Measurements from ENCODE around the gene CNTNAP2.

The CNTNAP2 gene

GRCh38 chr7:146499970-146500369 lies 383.4 kb downstream of the CNTNAP2 start:
- H3K9me3 ChIP-seq (ENCODE audit: control insufficient read depth, insufficient read depth, low read depth, low read length) = no peaks in the 10 kb centered on the region
- TF ChIP-seq ATF2 (tag by site-specific recombination; IDR thresholded peaks at IDR 0.05; ENCODE audit: low read depth) (peak; percentile 53; the same call in 1 of the 2 replicates), SP7 (tag by site-specific recombination; IDR thresholded peaks at IDR 0.05) (no peak), MEIS1 (CRISPR knock-in tag; IDR thresholded peaks at IDR 0.05; ENCODE audit: borderline replicate concordance) (no peak), SETDB1 (IDR thresholded peaks at IDR 0.05; ENCODE audit: insufficient read length, low read length) (no peak), ZNF404 (tag by site-specific recombination; IDR thresholded peaks at IDR 0.05) (no peak), ZNF266 (tag by site-specific recombination; IDR thresholded peaks at IDR 0.05; ENCODE audit: low read depth) (no peak)

GRCh38 chr7:146503844-146504243 lies 387.2 kb downstream of the CNTNAP2 start:
- no peaks in the 10 kb centered on the region for H3K36me3 ChIP-seq (ENCODE audit: control insufficient read depth in 2 of 2, insufficient read depth in 1 of 2, low read length in 2 of 2)
- H3K4me3 ChIP-seq (ENCODE audit: low read depth, low read length) = no peak overlapping the region
- no peak overlapping the region for H3K27ac ChIP-seq (ENCODE audit: extremely low read depth, low read depth, low read length)
- TF ChIP-seq TRIM28 (IDR thresholded peaks at IDR 0.05; ENCODE audit: borderline replicate concordance, low read length) (peak; percentile 99; the same call in 1 of the 2 replicates), ZNF626 (tag by site-specific recombination; IDR thresholded peaks at IDR 0.05) (no peak), FEZF1 (tag by site-specific recombination; IDR thresholded peaks at IDR 0.05) (no peak), ZNF202 (tag by site-specific recombination; IDR thresholded peaks at IDR 0.05; ENCODE audit: borderline replicate concordance) (no peak), ZNF701 (tag by site-specific recombination; IDR thresholded peaks at IDR 0.05) (no peak), WT1 (tag by site-specific recombination; IDR thresholded peaks at IDR 0.05) (no peak), ZNF549 (tag by site-specific recombination; IDR thresholded peaks at IDR 0.05) (no peak), ZNF843 (tag by site-specific recombination; IDR thresholded peaks at IDR 0.05) (no peak), ZNF214 (tag by site-specific recombination; IDR thresholded peaks at IDR 0.05; ENCODE audit: borderline replicate concordance) (no peak), ZNF26 (tag by site-specific recombination; IDR thresholded peaks at IDR 0.05) (no peak), SETDB1 (IDR thresholded peaks at IDR 0.05; ENCODE audit: insufficient read length, low read length) (peak; percentile 70), PRDM10 (tag by site-specific recombination; IDR thresholded peaks at IDR 0.05) (no peak)
- ChIA-PET CTCF (no interaction called here), POLR2A (no interaction called here)
- no peaks in the 10 kb centered on the region for H3K9me3 ChIP-seq (ENCODE audit: control insufficient read depth, insufficient read depth, low read depth, low read length)
- H3K4me1 ChIP-seq (ENCODE audit: control insufficient read depth, insufficient read depth, low read length) = no peaks in the 10 kb centered on the region

More at GRCh38 chr7:146499970-146500369, 383.4 kb downstream of the CNTNAP2 start:
- H3K27ac ChIP-seq (ENCODE audit: extremely low read depth, low read depth, low read length) = no peak overlapping the region
- no peaks in the 10 kb centered on the region for H3K36me3 ChIP-seq (ENCODE audit: control insufficient read depth in 2 of 2, insufficient read depth in 1 of 2, low read length in 2 of 2)
- H3K4me3 ChIP-seq (ENCODE audit: low read depth, low read length) = no peak overlapping the region
- CTCF ChIA-PET = no interaction called here
- POLR2A ChIA-PET = no interaction called here
- H3K4me1 ChIP-seq (ENCODE audit: control insufficient read depth, insufficient read depth, low read length) = no peaks in the 10 kb centered on the region
